GM12873 (cell line): ENCODE data around the gene SIGLEC1.

ENCODE experiments used
- CTCF ChIP-seq: IDR thresholded peaks from 2 replicates; pipeline ENCODE4 v1.5.1; 2012; ENCODE audit warnings: low read depth, mild to moderate bottlenecking, moderate library complexity, low read length, control low read depth; ENCODE audit not compliant: insufficient read depth; ENCODE audit errors: missing control alignments

Gene SIGLEC1

GRCh38 chr20:3705491-3705969 is 6.9 kb downstream of the SIGLEC1 start:
- no peak for TF ChIP-seq CTCF

GRCh38 chr20:3704087-3704486 is 8.3 kb downstream of the SIGLEC1 start:
- TF ChIP-seq CTCF = no peak

- no peak for TF ChIP-seq CTCF
These were observed 9.6 kb downstream of the SIGLEC1 start for GRCh38 chr20:3702611-3703391.

GRCh38 chr20:3701061-3701998 is 11.1 kb downstream of the SIGLEC1 start:
- TF ChIP-seq CTCF = no peak

GRCh38 chr20:3699037-3699436 is 13.4 kb downstream of the SIGLEC1 start:
- TF ChIP-seq CTCF = no peak

GRCh38 chr20:3698591-3699001 is 13.8 kb downstream of the SIGLEC1 start:
- TF ChIP-seq CTCF = no peak
